HG03045 (cell line): ENCODE data around the gene TYSND1.
"Not testable (repeated sequence)": the region's sequence is repeated elsewhere in the genome, so short reads cannot be mapped to it uniquely, and the experiment has no call there.

Source experiments
- ATAC-seq: cut with Tn5 transposase; IDR thresholded peaks from one replicate; pipeline ENCODE4 v1.9.1; 2021; ENCODE audit warnings: mild to moderate bottlenecking, moderate library complexity; ENCODE audit not compliant: unreplicated experiment

The TYSND1 gene

DNA sequence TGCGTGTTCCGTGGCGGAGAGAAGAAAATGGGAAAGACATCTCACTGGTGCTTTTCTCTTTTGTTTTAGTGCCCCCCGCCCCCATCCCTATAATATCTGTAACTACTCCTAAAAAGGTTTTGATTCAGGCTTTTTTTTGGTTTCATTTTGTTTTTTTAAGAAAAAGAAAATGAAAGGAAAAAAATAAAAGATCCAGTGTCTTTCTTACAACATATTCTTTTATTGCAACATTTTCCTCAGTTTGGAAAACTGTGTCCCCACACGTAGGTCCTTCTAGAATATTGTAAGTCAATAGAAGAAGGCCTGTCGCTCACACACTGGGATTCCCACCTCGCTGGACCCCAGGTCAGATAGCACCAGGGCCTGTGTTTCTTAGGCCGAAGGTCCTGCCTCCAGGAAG, 34.4 kb downstream of the TYSND1 start:
- ATAC-seq = no peak

DNA sequence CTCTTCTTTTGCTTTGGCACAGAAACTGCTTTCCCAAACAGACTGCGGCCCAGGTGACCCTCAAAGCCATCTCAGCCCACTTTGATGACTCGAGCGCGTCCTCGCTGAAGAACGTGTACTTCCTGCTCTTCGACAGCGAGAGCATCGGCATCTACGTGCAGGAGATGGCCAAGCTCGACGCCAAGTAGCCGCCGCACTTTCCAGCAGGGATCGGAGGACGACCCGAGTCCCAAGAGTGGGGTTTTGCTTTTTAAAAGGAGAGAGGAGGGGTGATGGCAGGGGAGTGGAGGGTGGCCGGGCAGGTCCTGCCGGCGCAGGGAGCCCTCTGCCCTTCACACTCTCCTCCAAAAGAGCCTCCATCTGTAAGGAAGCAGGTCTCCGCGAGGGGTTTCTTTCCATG, 35.0 kb downstream of the TYSND1 start:
- no peak for ATAC-seq

DNA sequence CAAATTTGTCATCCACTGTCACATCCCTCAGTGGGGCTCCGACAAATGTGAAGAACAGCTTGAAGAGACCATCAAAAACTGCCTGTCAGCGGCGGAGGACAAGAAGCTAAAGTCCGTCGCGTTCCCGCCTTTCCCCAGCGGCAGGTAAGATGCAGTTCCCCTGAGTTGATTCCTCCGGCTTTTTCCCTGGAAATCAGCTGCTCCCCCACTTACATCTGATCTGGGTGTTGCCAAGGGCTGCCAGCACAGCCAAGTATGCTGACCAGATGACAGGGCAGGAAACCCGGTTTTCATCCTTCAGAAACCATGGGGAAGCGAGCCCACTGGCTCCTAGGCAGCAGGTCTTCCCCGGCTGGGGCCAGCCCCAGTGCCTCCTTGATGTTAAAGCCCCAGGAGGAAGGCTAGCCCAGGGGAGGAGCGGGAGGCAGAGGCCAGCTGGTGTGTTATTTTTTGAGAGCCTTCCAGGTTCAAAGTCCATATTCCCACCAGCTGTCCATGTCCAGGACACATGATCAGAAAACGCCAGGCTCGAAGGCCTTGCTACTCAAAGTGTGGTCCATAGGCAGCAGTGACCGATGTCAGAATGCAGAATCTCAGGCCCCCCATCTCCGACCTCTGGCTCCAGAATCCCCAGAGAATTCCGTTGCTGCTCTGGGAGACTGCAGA, 37.3 kb downstream of the TYSND1 start:
- ATAC-seq = no peak

GRCh38 chr10:70106958-70107791, 39.3 kb downstream of the TYSND1 start:
- no peak for ATAC-seq

GRCh38 chr10:70101668-70102067, 44.8 kb downstream of the TYSND1 start:
- ATAC-seq = no peak

- ATAC-seq = not testable (repeated sequence)
Observed at GRCh38 chr10:70101068-70101562, 45.4 kb downstream of the TYSND1 start.

GRCh38 chr10:70098271-70098670, 48.2 kb downstream of the TYSND1 start:
- no peak for ATAC-seq

- no peak for ATAC-seq
Observed at GRCh38 chr10:70097459-70097858, 49.0 kb downstream of the TYSND1 start.

DNA sequence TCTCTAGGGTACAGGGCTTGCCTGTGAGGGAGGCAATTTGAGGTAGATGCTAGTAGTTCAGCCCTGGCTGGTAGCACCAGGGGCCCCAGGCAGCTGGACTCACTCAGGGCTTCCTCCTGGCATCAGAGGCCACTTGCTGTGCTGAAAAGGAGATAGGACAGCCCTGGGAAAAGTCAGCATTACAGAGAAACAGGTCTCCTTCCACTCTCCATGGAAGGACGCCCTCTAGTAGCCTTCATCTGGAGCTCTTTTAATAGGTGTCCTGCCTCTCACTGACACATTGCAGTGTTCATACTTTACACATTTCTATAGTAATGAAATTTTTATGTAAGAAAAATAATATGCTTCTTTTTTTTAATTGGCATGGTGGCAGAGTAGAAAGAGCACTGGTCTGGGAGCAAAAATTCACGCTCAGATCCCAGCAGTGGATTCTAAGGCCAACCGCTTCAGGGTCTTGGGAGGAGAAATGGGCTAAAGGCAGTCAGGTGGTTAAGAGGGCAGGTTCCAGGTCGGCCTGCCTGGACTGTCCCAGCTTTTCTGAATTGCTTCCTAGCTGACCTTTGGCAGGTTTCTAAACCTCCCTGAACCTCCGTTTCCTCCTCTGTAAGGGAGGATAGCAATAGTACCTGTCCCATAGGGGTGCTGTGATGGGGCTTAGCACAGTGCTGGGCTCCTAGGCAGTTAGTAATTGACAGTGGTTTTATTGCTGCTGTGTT, 49.6 kb downstream of the TYSND1 start:
- no peak for ATAC-seq

- no peak for ATAC-seq
Observed at GRCh38 chr10:70096016-70096704, 50.3 kb downstream of the TYSND1 start.

DNA sequence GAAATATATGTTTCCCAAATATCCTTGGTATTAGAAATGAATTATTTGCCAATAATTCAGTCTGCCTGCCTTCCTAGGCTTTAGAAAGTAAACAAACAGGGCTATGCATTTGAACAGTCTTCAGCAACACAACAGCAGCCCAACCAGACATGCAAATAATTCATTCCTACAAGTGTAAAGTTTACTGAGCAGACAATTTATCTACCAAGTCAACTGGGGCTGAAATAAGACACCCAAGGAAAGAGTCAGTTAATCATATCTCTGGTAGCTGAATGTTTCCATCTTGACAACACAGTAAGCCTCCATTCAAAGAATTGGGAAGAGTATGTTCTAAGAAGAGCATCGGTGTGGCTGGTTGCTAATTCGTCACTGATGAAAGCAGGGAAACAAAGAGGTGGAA, 52.2 kb downstream of the TYSND1 start:
- ATAC-seq = no peak

DNA sequence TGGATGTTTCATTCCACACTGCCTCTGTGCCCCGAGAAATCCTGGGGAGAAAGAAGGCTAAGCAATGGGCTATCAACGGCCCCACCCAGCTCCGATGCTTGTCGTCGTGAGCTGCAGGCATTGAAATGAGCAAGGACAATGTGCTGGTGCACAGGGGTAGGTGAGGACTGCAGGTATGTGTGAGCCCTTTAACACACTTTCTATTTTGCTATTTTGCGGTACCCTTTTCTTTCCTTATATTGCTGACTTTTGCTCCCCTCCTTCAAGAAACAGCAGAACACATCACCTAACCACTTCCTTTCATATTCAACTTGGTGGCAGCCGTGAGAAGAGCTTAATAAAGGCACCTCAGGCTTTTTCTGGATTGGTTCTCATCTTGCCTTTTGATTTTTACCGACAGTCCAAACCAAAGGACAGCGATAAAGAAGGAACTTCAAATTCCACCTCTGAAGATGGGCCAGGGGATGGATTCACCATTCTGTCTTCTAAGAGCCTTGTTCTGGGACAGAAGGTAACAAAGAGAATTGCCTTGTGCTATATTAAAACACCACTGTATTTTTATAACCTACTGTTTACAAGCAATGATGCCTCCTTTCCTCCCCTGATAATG, 53.1 kb downstream of the TYSND1 start:
- no peak for ATAC-seq

- no peak for ATAC-seq
Observed at GRCh38 chr10:70092389-70092718, 54.1 kb downstream of the TYSND1 start.

- ATAC-seq = no peak
Observed at GRCh38 chr10:70090951-70091350, 55.5 kb downstream of the TYSND1 start.

DNA sequence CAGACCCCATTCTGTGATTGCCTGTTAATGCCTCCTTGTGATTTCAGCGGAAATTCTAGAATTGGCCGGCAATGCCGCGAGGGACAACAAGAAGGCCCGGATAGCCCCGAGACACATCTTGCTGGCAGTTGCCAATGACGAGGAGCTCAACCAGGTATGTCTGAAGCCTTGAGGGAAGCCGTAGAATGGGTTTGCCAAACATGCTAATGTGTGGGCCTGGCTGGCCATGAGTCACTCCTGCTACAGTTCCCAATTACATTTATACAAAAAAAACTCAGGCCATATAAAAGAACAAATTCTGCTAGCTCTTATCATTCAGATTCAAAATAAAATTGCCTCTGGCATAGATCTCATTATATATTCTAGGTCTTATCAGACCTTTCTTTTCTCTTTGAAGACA, 56.5 kb downstream of the TYSND1 start:
- no peak for ATAC-seq

DNA sequence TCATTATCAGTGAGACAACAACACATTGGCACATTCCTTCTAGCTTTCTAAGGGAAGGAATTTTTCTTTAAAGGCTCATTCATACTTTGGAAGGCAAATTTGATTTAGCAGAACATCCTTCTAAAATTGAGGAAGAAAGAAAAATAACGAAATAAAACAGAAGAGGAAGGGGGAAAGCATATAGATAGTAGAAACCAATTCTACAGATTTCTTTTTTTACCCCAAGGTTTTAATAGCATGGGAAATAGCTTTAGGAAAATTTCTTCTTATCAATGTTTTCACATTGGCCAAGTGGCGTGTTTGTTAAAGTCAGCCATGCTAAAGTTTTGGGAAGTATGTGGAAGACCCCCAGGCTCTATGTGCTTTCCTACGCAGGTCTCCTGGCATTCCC, 58.2 kb downstream of the TYSND1 start:
- no peak for ATAC-seq
